Stimulated activated CD8-positive, alpha-beta memory T cell treated with anti-CD3 and anti-CD28 coated beads, Interleukin-12 subunit alpha, Interleukin-12 subunit beta, amount 100 ng/mL, for 24 hours (primary cell): ENCODE data around the gene MAP3K20.
"Not testable (repeated sequence)": the region's sequence is repeated elsewhere in the genome, so short reads cannot be mapped to it uniquely, and the experiment has no call there.

Experiments
- DNase-seq: peaks from one replicate; pipeline ENCODE4 v3.0.0-alpha.2; 2020; ENCODE audit errors: extremely low read depth

Gene MAP3K20

DNA sequence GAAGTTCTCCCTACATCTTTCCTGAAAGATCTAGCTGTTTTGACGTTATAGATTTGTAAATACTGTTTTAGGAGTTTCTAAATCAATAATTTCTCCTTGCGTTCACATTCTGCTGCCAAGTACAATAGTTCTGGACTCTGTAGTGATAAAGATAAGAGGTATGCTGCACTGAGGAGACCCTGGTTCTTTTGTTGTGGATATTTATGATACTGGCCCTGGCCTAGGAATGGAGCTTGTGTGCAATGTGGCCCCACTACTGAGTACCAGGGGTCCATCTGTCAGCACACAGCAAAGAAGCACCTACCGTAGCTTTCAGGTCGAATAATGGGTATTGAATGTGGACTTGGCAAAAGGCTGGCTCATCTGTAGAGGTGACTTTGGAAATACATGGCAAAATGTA lies 85.0 kb downstream of the MAP3K20 start:
- DNase-seq, result no peak

DNA sequence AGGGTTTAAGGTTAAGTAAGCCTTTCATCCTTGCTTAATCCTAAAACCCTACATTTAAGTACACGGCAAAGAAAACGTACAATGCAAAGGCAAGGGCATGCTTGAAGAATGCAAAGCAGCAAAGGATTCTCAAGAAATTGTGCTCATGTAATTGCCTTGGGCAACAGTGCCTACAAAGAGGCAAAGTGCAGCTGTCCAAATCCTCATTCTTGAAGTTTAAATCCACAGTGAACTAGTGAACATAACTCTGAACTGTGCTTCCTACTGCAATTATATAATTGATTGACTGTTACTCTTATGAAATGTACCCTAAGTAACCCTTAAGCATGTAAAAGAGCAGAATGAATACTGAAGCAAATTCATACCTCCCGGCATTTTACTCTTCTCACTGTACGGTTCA lies 85.4 kb downstream of the MAP3K20 start:
- DNase-seq, result no peak

DNA sequence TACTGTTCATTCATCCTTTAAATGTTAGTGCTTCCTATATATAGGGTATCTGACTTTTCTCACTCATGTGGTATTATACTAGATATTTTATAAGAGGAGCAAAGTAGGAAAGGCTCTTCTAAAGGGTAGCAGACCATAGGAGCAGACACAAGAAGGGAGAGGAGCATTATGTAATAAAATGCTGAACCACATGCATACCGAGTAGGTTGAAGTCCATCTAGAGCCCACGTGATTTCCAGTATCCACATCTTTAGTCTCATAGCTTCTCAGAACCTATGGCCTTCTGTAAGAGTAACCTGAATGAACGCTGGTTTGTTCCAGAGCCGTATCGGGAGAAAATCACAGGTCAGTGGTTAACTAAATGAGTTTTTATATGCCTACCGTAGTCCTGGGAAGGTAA lies 85.9 kb downstream of the MAP3K20 start:
- DNase-seq, result no peak

DNA sequence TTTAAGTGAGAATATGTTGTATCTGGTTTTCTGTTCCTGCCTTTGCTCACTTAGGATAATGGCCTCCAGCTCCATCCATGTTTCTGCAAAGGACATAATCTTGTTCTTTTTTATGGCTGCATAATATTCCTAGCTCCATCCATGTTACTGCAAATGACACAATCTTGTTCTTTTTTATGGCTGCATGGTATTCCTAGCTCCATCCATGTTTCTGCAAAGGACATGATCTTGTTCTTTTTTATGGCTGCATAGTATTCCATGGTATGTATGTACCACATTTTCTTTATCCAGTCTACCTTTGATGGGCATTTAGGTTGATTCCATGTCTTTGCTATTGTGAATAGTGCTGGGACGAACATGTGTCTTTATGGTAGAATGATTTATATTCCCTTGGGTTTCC lies 87.7 kb downstream of the MAP3K20 start:
- not testable (repeated sequence) for DNase-seq

DNA sequence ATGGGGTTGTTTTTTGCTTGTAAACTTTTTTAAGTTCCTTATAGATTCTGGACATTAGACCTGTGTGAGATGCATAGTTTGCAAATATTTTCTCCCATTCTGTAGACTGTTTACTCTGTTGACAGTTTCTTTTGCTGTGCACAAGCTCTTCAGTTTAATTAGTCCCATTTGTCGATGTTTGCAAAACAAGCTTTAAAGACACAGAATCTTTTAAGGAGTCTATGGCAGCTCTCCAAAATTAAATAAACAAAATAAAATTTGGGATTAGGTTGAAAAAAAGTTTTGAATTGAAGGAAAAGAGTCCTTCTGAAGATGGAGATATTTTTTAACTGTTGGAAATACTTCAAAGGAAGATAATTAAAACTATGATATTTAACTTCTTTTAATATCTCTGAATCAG lies 88.8 kb downstream of the MAP3K20 start:
- no peak for DNase-seq

DNA sequence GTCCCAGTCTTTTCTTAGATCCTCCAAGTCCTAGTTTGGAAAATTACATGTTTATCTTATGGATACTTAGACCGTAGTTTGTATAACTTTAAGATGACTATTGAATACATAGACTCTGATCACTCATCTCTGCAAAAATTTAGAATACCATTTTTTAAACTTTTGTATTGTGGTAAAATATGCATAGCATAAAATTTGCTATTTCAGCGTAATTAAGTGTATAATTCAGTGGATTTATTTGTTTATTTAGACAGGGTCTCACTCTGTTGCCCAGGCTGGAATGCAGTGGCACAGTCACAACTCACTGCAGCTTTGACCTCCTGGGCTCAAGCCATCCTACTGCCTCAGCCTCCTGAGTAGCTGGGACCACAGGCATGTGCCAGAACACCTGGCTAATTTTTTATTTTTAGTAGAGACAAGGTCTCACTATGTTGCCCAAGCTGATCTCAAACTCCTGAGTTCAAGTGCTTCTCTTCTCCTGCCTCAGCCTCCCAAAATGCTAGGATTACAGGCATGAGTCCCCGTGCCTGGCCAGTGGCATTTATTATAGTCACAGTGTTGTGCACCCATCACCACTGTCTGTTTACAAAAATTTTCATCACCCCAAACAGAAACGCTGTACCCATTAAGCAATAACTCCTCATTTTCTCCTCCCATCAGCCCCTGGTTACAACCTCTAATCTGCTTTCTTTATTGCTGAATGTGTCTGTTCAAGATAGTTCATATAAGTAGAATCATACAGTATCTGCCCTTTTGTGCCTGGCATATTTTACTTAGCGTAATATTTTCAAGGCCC lies 90.0 kb downstream of the MAP3K20 start:
- DNase-seq, result no peak

DNA sequence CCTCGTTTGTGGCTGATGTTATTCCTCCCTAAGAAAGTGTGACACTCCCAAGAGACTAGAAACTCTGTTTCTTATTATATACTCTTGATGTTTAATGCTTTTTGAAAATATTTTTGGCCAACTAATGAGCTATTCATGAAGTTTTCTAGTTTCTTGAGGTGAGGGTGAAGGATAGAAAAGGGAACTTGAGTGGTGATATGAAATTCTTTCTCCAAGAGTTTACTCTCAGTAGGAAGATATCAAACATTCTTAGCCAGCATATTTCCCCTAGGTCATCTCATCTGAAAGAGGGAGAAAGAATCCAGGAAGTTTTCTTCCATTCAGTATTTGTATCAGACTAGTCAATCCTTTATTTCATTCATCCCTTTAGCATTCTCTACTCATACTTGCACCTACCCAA lies 95.7 kb downstream of the MAP3K20 start:
- no peak for DNase-seq

DNA sequence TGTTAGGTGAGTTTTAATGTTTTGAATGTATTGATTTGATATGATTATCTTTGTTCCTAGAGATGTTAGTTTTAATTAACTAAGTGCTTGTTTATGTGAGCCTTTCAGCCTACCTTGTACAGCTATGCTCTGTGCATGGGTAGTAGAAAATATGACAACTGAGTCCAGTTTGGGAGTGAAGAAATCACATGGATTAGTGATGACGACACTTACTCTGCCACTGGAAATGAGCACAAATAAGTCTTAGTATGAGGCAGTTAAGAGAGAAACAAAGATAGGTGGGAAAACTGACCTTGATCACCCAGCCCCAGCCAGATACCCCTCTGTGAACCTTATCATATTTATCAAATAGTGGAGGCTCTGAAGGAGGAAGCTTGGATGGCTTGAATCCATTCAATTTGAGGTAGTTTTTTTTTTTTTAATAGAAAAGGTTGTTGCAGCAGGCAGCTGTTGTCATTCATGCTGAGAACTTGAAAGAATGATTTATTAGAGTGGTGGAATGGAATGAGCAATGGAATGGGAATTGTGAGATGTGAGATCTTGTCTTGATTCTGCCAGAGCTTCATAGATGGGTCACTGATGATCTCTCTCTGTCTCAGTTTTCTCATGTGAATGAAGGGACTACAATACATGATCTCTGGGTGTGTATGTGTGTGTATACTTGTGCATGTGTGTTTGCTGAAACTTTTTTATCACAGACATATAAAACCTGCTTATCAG lies 96.4 kb downstream of the MAP3K20 start:
- DNase-seq, result no peak

DNA sequence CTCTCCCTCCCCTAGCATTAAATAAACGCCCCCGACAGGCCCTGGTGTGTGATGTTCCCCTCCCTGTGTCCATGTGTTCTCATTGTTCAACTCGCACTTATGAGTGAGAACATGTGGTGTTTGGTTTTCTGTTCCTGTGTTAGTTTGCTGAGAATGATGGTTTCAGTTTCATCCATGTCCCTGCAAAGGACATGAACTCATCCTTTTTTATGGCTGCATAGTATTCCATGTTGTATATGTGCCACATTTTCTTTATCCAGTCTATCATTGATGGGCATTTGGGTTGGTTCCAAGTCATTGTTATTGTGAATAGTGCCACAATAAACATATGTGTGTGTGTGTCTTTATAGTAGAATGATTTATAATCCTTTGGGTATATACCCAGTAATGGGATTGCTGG lies 98.7 kb downstream of the MAP3K20 start:
- DNase-seq, result not testable (repeated sequence)

DNA sequence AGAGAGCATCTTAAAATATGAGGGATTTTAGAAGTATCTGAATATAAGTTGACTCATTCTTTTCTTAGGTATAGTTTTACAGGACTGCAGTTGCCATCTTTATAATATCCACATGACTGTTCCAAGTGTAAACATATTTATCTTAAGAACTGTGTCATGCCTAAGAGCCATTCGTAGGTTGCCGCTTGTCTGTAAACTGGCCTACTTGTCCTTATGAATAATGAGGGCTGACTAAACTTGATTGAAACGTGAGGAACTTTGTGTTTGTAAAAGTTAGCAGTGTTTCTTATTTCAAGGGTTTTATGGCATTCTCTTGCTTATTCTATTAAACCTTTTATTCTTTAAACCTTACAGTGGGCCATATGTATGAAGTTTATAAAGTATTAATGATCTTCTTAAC lies 99.6 kb downstream of the MAP3K20 start:
- DNase-seq, result no peak

DNA sequence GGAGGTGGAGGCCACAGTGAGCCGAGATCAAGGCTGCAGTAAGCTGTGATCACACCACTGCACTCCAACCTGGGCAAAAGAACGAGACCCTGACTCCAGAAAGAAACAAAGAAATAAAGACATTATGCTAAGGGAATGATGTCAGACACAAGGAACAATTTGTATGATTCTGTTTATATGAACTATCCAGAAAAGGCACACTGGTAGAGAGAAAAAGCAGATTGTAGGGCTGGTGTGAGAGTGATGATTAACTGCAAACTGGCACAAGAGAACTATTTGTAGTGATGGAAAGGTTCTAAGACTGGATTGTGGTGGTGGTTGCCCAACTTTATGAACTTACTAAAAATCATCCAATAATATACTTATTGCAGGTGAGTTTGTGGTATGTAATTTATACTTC lies 106.3 kb downstream of the MAP3K20 start:
- DNase-seq, result no peak

DNA sequence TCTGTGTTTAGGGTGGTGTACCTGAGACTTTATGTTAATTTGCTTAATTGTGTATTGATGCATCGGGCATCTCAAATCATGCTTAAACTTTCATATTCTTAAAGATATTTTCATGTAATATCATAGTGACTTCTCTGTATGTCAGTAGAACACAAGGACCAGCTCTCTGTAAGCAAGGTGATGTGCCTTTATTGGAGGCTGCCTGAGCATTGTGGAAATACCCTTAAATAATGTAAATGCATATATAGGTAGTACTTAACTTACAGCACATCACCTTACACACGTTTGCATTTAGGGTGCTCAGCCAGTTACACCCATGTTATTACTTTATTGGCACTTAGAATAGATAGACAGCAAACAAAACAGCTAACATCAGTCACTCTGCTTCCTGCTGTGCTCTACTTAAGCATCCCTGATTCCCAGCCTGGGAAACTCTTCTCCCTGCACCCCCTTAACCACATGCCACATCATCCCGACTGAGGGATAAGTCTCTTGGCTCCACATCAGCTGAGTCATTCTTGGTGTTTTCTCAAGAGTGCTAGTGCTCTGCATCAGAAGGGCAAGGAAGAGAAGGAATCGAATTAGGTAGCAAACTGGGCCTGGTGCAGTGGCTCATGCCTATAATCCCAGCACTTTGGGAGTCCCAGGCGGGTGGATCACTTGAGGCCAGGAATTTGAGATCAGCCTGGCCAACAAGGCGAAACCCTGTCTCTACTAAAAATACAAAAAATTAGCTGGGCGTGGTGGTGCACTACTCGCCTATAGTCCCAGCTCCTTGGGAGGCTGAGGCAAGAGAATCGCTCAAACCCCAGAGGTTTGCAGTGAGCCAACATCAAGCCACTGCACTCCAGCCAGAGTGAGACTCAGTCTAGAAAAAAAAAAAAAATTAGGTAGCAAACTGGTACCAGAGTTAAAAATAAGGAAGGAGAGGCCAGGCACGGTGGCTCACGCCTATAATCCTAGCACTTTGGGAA lies 108.7 kb downstream of the MAP3K20 start:
- no peak for DNase-seq

DNA sequence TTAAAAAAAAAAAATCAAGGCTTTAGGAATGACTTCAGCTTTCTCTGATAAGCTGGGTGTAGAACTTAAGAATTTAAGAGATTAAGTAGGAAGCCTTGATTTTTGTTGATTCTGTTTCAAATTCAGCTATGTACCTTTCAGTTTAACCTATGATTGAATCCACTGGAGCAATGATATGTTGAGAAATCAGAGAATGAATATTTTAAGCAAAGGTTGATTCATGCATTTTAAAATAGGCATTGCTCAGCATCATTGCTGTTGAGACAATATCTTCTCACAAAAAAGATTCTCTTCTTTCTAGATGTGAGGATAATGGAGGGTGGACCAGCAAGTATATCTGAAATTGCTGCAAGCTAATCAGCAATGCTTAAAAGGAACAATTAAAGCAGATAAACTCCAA lies 109.8 kb downstream of the MAP3K20 start:
- DNase-seq, result no peak

DNA sequence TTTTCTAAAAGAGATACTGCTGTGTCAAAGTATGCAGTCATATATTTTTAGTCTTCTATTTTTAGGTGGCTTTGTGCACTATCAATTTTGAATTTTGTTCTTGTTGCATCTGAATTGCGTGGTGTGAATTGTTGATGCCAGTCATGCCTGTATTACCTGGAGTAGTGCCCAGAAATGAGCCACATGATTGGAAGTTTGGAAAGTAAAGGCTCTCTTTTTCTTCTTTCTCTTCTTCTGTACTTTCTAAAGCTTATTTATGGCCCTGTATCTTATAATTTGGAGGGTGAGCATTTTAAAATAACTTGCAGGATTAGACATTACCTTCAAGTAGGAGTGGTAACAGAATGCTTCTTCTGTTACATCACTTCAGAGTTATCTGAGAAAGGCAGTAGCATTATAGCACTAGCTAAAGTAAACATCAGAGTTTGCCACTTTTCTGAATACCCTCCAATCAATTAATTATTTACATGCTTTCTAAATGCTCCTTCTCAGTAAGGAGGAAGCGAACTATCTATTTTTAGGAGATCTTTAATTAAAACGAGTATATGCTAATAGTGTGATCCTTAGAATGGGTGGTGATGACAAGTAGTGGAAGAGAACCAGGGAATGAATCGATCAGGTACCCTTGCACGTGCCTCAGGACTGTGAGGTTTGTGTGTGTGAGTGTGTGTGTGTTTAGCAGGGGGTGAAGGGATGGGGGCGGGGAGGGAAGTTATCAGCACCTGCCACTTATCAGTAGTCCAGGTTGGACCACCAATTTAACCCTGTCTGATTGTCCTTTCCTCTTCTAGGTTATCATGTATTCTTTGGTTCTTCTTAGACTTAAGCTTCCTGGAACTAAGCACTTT lies 112.5 kb downstream of the MAP3K20 start:
- DNase-seq, result no peak

DNA sequence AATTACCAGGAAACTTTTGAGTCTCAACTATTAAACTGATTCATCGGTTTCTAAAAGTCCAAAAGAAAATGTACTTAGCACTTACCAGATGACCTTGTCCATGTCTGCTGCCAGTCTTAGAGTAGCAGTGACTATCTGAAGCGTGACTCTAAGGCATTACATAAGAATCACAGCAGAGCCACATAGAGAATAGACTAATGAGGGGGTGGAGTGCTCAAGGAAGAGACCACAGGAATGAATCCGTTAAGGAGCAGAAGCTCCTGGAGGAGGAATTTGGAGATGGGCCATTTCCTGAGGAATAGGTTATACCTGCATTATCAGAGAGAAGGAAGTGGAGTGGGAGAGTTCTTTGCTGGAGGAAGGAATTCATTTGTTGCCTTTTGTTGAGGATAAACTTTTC lies 116.0 kb downstream of the MAP3K20 start:
- DNase-seq, result no peak

DNA sequence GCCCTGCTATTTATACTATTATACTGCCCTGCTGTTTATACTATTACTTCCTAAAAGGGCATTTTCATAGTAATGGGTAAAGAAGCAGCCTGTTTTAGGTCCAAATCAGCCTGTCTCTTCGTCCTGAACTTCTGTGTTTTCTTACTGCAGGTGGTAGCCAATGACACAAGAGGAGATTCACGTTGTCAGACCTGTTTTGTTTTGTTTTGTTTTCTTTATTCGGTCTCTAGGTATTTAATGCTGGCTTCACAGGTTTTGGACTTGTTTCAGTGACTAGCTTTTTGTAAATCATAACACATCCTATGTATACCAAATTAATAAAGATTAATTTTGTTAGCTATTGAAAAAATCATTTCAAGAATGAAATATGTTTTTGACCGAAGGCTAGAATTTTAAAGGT lies 116.4 kb downstream of the MAP3K20 start:
- no peak for DNase-seq

DNA sequence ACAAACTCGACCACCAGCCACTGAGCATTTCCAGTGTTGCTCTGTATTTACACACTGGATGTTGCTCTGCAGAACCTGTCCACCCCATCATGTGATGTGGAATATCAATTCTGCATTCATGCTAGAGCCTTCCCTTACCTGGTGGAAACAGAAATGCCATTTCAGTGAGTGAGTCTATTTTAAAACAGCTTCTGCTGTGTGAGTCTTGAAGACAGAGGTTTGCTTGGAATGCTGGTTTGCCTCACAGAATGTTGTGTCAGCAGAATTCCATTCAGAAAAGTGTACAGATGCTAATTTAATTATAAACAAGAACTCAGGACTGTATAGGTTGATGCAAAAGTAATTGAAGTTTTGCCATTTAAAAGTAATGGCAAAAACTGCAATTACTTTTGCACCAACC lies 118.3 kb downstream of the MAP3K20 start:
- no peak for DNase-seq

DNA sequence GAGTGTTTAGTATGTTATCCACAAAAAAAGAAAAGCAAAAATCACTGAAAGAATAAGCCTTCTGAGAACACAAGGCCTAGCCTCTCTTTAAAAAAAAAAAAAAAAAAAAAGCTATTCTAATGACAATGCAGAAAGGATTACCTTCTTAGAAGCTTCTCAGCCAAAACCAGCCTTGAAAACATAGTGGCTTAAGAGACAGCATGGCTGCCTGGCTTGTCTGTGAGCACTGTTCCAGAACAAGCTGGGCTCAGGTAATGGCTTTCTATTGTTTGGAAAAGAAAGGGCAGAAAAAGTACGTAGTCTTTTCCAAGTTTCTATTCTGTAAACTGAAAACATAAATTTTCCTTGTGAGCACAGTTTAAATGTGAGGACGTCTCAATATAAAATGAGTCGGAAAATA lies 119.5 kb downstream of the MAP3K20 start:
- DNase-seq, result no peak

DNA sequence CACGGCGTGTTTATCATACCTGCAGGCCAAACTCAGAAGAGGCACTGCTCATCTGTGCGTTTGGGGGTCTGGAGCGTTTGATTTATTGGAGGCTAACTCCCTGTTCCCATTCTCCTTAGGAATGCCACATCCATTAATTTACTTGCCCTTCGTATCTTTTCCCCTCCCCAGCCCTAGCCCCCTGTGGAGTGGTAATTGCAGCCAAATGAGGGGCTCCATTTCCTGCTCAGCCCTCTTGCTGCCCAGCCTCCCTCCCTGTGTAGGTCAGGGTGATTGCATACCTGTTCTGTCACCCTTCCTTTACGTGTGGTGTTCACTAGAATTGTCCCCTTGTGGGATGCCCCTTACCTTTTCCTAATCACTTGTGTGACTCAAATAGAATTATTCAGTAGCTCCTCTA lies 120.4 kb downstream of the MAP3K20 start:
- DNase-seq, result no peak

DNA sequence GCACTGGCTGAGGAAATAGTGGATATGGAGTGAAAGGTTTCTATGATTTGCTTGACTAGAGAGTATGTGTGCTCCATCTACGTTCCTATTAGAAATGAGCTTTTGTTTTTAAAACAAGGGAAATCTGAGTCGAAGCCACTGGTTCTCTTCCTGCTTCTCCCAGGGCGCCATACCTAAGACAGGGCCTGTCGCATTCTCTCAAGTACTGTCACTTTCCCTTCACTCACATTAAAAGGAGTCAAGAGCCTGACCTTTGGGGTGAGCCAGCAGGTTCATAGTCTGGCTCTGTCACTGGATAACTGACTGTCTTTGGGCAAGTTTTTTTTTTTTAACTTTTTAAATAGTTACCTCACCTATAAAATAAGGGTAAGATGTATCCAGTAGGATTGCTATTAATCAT lies 121.0 kb downstream of the MAP3K20 start:
- DNase-seq, result no peak

DNA sequence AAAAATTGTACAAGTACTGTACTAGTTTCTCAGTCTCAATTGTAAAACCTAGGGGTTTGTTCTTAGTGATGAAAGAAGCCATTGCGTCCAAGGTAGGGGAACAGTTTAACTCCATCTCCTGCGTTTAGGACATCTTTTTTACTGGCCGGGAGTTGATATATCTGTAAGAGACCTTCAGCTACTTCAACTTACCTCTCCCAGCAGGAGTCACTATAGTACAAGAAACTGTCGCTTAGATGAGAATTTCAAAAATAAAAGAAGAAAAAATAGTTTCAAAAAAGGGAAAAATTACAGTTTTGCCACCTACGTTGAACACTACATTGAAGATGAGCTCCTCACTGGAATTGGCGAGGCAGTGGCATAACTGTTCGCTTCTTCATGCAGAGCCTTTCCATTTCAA lies 122.7 kb downstream of the MAP3K20 start:
- no peak for DNase-seq
